ENCODE measurements around the gene OR6B2.
"Not testable (repeated sequence)": the region's sequence is repeated elsewhere in the genome, so short reads cannot be mapped to it uniquely, and the experiment has no call there.

The OR6B2 gene

DNA sequence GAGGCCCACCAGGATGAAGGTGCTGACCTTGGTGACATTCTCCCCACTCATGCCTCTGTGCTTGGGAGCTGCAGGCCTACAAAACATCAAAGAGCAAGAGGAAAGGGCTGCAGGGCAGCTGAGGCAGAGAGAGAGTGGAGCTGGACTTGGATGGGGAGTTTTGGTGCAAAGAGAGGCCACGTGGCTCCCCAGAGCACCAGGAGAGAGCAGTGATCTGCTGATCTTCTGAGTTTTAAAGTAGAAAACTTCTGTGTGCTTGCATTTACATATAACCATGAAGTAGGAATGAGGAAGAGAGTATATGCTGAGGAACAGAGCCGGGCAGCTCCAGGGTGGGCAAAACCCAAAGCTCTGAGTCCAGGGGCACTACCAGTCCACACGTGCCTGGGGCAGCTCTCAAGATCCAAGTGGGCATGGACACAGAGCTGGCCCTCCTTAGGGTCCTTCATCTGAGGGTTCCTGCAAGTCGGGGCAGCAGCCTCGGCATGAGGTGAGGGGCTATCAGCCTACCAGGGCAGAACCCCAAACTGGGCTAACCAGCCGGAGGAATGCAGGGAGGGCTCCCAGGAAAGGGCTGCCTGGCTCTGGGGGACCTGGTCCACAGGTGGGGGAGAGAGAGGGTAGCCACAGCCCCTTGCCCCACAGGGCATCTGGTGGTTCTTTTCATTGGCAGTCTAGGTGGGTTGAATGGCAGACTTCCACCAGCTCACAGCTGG, at the start of gene OR6B2:
OR6B2 (minus strand) TSS at position 51 of the 716 bp plus-strand sequence; CDS start at position 51, 0 bp downstream.
- no peak for DNase-seq (ENCODE audit: low read depth in 2 of 2)

DNA sequence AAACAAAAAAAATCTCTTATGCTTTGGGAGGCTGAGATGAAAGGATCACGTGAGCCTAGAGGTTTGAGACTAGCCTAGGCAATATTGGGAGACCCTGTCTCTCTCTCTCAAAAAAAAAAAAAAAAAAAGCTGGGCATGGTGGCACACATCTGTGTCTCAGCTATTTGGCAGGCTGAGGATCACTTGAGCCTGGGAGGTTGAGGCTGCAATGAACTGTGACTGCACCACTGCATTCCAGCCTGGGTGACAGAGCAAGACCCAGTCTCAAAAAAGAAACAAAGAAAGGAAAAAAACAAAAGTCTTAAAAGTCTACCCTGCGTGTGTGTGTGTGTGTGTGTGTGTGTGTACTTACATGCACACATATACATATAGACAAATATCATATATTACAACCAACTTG, 48.4 kb upstream of the OR6B2 start:
- DNase-seq (ENCODE audit: low read depth in 2 of 2), result no peak

DNA sequence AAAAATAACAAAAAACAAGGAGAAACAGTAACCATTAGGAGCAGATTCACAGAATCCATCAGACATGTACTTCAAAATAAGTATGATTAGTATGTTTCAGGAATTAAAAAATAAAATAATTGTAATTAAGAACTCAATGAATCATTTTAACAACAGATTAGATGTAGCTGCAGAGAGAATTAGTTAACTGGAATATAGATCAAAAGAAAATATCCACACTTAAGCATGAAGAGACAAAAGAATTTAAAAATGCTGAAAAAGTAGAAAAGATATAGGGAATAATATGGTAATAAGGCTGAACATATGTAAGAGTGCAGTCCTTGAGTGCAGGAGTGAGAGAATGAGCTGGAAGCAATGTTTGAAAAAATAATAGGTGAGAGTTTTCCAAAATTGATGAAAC, 47.2 kb upstream of the OR6B2 start:
- no peak for DNase-seq (ENCODE audit: low read depth in 2 of 2)

GRCh38 chr2:240074545-240074944, 44.3 kb upstream of the OR6B2 start:
- DNase-seq (ENCODE audit: low read depth in 2 of 2), result no peak

DNA sequence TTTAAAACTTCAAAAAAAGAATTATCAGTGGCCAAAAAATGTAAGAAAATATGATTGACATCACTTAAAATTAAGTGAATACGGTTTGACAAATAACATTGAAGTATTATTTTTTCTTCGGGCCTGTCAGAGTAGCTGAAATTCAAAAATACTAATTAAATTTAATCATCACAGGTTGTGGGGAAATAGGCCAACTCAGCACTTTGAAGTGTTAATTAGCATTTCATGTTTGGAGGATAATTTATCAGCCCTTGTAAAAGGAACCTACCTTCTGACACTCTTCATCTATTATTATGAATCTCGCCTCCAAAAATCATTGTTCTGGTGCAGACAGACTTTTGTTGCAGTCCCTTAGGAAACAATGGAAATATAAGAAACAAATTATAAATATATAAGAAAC, 40.7 kb upstream of the OR6B2 start:
- no peak for DNase-seq (ENCODE audit: low read depth in 2 of 2)

- DNase-seq (ENCODE audit: low read depth in 2 of 2), result no peak
Observed at GRCh38 chr2:240069829-240070228, 39.6 kb upstream of the OR6B2 start.

DNA sequence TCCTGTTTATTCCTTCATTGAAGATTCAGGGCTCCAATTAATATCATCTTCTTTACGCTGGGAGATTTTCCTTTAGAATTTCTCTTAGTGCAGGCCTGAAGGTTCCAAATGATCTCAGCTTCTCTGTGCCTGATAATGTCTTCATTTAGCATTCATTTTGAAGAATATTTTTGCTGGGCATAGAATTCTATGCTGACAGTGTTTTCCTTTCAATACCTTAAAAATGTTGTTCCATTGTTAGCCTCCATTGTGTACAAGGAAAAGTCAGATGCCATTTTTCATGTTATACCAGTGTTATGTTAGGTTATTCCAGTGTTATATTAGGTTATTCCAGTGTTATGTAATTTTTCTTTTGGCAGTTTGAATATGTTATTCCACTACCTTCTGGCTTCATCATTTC, 38.0 kb upstream of the OR6B2 start:
- no peak for DNase-seq (ENCODE audit: low read depth in 2 of 2)

- DNase-seq (ENCODE audit: low read depth in 2 of 2), result no peak
Observed at GRCh38 chr2:240066489-240066888, 36.3 kb upstream of the OR6B2 start.

DNA sequence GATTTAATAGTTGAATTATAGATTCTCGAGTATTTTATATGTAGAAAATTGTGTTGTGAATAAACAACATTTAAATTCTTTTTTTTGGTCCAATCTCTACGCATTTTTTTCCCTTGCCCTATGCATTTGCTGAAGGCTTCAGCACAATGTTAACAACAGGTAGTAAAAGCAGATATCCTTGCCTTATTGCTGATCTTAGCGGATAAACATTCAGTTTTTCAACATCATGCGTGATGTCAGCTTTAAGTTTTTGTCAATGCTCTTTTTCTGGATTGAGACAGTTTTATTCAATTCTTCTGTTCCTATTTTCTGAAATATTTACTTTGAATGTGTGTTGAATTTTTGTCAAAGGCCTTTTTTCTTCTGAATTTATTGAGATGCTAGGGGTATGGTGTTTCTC, 34.7 kb upstream of the OR6B2 start:
- no peak for DNase-seq (ENCODE audit: low read depth in 2 of 2)

- DNase-seq (ENCODE audit: low read depth in 2 of 2), result peak in 1 of 2 donors; percentile 13
Observed at GRCh38 chr2:240060977-240061591, 30.9 kb upstream of the OR6B2 start.

DNA sequence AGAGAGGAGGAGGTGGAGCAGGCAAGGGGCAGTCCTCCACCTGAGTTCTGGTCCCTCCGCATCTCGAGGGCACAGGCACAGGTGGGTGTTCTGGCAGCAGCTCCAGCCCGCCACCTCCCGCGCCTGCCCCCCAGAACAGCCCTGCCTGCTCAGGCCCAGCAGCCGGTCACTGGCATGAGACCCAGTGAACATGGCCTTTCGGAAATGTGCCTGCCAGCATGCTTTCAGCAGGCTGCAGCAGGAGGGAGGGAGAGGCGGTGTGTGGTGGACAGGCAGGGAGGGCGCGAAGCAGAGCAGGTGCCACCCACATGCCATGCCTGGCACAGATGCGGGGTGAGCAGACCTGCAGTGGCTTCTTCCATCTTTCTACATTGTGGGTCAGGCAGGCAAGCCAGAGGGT, 26.4 kb upstream of the OR6B2 start:
- DNase-seq (ENCODE audit: low read depth in 2 of 2), result no peak

DNA sequence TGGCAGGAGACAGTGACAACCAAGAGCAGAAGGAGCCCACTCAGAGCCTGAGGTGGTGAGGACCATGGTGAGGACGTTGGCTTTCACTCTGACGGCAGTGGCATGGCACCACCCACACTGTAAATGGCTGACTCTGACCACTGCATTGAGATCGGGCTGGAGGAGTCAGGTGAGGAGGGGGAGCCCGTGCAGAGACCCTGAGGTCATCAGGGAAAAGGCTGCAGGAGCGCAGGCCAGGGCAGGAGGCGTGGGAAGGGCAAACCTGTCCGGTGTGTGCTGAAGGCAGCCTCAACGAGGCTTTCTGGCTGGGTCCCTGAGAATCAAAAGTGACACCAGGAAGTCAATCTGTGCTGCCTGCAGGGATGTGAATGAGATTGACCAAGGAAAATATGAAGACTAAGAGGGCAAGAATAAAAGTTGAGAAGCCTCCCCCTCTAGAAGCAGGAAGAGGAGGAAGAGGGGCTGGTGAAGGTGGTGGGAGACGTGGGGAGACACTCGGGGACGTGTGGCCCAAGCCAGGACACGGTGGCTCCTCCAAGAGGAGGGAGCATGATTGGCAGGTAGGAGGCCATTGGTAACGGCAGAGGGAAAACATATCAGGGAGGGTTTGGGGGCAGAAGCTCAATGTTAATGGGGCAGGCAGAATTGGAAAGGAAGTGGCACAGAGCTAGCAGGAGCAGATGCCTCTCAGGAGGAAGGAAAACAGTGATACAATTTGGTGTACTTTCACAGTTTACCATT, 25.1 kb upstream of the OR6B2 start:
- DNase-seq (ENCODE audit: low read depth in 2 of 2), result no peak

GRCh38 chr2:240053173-240054155, 23.2 kb upstream of the OR6B2 start, which contains the start of gene OR6B3:
Gene OR6B3, minus strand, starts transcription at chr2:240053521.
- no peak for DNase-seq (ENCODE audit: low read depth in 2 of 2)

DNA sequence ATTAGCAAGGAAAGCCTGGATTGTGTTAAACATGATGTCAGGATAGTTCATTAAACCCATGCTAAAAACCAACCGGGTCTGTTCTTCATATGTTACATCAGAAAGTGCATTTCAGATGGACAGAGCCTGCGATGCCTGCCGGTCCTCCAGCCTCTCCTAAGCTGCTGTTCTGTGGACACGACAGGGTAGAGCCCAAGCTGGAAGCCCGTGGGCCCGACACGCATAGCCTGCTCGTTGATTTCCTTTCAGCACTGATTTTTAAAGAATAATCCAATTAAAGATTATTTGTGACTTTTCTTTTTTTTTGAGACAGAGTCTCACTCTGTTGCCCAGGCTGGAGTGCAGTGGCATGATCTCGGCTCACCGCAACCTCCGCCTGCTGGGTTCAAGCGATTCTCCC, 22.3 kb upstream of the OR6B2 start:
- DNase-seq (ENCODE audit: low read depth in 2 of 2), result no peak

DNA sequence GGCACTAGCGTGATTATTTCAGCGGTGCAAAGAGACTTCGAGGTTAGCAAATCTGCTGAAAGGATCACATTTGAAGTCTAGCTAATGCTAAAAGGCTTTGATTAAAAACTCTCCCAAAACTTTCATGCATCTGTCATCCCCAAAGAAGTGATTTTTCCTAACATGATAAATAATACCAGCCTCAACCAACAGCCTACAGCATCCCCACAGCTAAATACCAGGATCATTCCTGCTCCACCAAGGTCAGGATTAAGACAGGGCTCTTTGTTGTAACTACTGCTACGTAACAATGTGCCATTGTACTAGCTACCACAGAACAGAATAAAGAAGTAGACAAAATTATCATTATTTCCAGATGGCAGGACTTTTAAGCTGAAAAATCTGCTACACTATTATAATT, 21.5 kb upstream of the OR6B2 start:
- DNase-seq (ENCODE audit: low read depth in 2 of 2), result no peak

- DNase-seq (ENCODE audit: low read depth in 2 of 2), result no peak
Observed at GRCh38 chr2:240050278-240050677, 20.0 kb upstream of the OR6B2 start.

DNA sequence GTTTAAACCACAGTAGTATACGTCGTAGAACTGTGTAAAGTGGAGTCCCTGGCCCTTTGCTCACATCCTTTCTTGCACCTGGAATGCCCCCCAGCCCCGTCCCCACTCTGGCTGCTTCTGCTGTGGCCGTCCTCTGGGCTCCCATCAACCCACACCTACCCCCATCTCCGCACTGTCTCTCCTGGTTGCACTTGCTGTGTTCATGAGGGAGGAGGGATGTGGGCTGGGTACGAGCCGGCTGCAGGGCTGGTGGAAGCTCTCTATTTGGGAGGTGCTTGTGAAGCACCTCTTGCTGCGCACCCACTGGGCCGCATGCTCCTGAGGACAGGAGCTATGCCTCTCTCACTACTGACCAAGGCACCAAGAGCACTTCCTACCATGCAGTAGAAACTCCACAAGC, 18.0 kb upstream of the OR6B2 start:
- no peak for DNase-seq (ENCODE audit: low read depth in 2 of 2)

- no peak for DNase-seq (ENCODE audit: low read depth in 2 of 2)
Observed at GRCh38 chr2:240045098-240045497, 14.9 kb upstream of the OR6B2 start.

- DNase-seq (ENCODE audit: low read depth in 2 of 2), result not testable (repeated sequence)
Observed at GRCh38 chr2:240044096-240044495, 13.9 kb upstream of the OR6B2 start.

DNA sequence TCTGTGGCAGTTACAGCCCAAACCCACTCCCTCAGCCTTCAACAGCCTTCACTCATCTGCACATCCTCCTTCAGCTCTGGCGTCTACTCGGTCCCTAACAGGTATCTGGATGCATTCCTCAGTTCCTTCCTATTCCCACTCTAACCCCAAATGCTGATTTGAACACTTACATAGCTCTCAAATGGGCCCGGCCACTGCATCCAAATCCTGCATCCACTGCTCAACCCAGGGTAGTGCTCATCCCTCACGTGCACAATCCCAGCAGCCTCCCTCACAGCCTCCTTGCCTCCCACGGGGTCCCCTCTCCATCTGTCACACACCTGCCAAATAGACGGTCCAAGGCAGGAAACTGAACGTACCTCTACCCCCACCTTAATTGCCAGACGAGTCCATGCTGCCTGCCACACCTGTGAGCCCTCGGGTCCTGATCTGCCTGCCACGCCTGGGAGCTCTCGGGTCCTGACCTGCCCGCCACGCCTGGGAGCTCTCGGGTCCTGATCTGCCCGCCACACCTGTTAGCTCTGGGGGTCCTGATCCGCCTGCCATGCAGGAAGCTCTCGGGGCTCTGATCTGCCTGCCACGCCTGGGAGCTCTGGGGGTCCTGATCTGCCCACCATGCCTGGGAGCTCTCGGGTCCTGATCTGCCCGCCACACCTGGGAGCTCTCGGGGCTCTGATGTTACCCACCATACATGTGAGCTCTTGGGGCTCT, 13.2 kb upstream of the OR6B2 start:
- no peak for DNase-seq (ENCODE audit: low read depth in 2 of 2)

DNA sequence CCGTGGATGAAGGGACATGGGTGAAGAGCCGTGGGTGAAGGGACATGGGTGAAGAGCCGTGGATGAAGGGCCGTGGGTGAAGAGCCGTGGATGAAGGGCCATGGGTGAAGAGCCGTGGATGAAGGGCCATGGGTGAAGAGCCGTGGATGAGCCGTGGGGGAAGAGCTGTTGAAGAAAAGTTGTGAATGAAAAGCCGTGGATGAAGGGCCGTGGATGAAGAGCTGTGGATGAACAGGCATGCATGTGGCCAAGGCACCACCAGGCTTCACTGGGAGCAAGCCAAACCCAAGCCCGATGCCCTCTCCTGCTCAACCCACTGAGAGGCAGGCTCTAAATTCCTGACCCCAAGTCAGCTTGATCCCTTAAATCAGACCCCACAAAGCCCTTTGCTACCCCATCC, 12.5 kb upstream of the OR6B2 start:
- DNase-seq (ENCODE audit: low read depth in 2 of 2), result no peak

Measured in stimulated activated CD8-positive, alpha-beta memory T cell treated with anti-CD3 and anti-CD28 coated beads, Interleukin-7, amount 100 ng/mL, for 1 hour (primary cell).